WI38 (cell line): ENCODE measurements around the gene PAWR.
"Not testable (repeated sequence)": the region's sequence is repeated elsewhere in the genome, so short reads cannot be mapped to it uniquely, and the experiment has no call there.

Experiments
- H3K4me3 ChIP-seq: 2 replicates; pipeline ENCODE4 v1.5.1; 2011; ENCODE audit warnings: low read depth, mild to moderate bottlenecking, control low read depth, low read length
- TF ChIP-seq, protein P1 (sequence below): IDR thresholded peaks from 2 replicates; pipeline ENCODE4 v1.5.1; 2012; ENCODE audit warnings: low read depth, mild to moderate bottlenecking, control low read depth, low read length

Gene PAWR

DNA sequence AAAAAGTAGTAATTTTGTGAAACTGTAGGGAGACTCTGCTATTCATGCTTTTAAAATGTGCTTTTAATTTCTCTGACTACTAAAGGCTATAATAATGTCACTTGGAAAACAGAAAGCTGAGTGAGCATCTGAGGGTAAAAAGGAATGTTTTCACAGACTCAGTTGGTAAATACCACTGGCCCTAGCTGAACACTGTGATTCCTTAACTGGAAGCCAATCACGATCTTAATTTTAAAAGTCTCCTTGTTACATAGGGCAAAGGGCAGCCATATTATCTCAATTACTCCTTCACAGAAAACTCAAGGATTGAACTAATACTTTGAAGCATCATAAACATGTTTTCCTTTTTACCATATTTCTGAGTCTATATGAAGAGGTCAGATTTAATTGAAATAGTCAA is 41.9 kb downstream of the PAWR start:
- no peak overlapping the region for H3K4me3 ChIP-seq
- TF ChIP-seq, protein P1, sequence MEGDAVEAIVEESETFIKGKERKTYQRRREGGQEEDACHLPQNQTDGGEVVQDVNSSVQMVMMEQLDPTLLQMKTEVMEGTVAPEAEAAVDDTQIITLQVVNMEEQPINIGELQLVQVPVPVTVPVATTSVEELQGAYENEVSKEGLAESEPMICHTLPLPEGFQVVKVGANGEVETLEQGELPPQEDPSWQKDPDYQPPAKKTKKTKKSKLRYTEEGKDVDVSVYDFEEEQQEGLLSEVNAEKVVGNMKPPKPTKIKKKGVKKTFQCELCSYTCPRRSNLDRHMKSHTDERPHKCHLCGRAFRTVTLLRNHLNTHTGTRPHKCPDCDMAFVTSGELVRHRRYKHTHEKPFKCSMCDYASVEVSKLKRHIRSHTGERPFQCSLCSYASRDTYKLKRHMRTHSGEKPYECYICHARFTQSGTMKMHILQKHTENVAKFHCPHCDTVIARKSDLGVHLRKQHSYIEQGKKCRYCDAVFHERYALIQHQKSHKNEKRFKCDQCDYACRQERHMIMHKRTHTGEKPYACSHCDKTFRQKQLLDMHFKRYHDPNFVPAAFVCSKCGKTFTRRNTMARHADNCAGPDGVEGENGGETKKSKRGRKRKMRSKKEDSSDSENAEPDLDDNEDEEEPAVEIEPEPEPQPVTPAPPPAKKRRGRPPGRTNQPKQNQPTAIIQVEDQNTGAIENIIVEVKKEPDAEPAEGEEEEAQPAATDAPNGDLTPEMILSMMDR = no peak

DNA sequence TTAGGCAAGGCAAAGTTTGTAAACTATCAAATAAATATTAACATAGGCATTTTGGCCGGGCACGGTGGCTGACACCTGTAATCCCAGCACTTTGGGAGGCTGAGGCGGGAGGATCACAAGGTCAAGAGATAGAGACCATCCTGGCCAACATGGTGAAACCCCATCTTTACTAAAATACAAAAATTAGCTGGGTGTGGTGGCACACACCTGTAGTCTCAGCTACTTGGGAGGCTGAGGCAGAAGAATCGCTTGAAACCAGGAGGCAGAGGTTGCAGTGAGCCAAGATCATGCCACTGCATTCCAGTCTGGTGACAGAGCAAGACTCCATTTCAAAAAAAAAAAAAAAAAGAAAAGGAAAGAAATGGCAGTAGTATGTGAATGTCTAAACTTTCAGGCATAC is 43.9 kb downstream of the PAWR start:
- not testable (repeated sequence) for H3K4me3 ChIP-seq

DNA sequence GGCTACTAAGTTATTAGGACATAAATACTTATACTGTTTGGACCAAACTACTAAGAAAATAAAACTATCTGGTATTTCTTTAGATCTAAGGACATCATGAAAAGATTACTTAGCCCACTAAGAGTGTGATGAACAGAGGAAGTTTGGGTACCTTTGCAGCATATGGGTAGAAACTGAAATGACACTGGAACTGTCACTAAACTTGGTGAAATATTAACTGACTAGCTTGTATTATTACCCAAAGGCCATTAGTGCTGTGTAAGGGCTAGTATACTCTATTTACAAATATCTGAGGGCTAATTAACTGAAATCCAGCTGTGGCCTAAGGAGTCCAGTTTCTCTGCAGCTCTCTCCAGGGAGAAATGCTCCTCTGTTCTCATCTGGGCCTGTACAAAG is 45.5 kb downstream of the PAWR start:
- no peak overlapping the region for H3K4me3 ChIP-seq
- TF ChIP-seq, protein P1 = no peak

DNA sequence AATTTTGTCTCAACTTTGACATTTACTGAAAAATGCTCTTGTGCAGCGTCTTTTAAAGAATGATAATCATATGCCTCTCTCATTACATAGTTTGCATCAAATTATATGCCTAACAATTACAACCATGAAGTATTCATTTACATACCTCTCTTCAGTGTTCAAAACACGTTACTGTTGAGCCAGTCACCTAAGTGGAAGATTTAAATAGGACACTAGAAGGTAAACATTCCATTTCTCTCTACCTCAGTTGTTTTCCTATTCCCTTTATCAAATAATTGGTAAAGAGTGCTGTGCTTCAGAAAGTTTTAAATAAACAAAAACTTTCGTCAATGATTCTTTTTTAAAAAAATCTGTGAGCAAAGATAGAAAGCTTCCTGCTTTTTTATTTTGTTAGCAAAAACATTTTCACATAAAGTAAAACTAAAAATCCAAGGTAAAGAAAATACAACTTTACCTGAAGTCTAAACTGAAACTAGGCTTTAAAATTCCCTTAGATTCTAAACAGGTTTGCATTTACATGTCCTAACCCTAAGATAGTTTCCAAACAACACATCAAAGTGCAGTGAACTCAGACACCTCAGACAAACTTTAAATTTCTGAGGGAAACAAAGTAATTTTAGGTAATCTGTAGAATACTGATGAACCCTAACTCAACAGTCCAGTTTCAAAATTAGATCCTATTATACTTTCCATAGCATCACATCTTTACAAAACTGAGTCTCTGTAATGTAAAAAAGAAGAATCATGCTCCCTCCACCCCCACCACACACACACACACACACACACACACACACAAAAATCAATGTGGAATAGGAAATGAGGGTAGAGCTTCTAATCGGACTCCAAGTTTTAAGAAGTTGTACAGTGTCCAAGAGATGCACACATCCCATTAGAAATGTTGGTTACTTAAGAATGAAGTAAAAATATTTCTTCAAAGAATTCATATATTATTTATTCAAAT is 46.2 kb downstream of the PAWR start:
- TF ChIP-seq, protein P1 = no peak
- no peak overlapping the region for H3K4me3 ChIP-seq

DNA sequence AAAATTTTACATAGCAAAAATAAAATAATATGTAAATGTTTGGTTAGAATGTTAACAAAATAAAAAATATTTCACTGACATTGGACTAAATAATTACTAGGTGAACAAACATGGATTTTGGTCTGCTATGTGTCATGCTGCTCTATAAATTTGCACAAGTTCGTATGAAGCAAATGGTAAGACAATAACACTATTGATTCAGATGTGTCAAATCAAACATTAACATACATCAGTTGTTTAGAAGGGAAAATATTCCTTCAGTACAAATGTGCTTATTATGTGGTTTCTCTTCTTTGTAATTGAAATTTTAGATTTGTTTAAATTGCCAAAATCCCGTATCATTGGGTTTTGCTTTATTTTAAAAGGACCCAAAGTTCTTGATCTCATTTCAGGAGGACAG is 46.9 kb downstream of the PAWR start:
- TF ChIP-seq, protein P1 = no peak
- no peak overlapping the region for H3K4me3 ChIP-seq

DNA sequence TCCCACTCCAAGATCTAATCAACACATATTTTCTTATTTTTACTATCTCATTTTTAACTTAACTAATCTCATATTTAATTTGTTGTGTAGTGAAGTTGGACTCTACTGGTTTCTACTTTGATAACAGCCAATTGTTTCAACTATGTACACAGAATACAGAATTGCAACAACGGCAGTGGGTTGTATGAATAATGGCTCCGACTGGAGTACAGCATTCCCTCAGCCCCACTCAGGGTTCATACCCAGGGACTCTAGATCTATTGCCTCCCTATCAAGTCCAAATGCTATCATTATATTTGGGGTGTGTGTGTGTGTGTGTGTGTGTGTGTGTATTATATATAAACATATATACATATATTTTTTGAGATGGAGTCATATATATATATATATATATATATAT is 52.3 kb downstream of the PAWR start:
- TF ChIP-seq, protein P1 = no peak
- H3K4me3 ChIP-seq = no peak overlapping the region

DNA sequence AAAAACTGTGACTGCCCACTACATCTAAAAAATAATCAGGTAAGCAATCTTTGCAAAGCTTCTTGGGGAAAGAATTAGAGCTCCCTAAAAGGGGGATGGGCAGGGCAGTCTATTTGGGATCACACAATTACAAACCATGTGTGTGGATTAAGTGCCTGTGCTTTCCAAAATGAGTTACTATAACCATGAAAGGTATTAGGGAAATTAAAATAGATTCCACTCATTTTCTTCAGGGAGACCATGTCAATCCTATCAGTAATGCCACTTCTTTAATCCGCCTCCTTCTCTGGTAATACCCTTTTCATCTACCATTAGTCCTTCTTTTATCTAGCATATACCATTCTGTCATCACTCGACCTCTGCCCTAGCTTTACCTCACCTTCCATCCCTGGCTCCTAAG is 53.7 kb downstream of the PAWR start:
- TF ChIP-seq, protein P1 = no peak
- H3K4me3 ChIP-seq = no peak overlapping the region
